GM12865 (cell line): Measurements from ENCODE around the gene SEBOX.

Source experiments
- DNase-seq: peaks from one replicate; pipeline ENCODE4 v3.0.0; 2010; ENCODE audit warnings: low read depth
- H3K4me3 ChIP-seq: 2 replicates; pipeline ENCODE4 v1.5.1; 2011; ENCODE audit warnings: mild to moderate bottlenecking, low read depth, low read length, control low read depth
- CTCF ChIP-seq: IDR thresholded peaks from 2 replicates; pipeline ENCODE4 v1.5.1; 2011; ENCODE audit warnings: low read length, control low read depth, low read depth, inconsistent platforms; ENCODE audit not compliant: insufficient read depth; ENCODE audit errors: missing control alignments

SEBOX gene

GRCh38 chr17:28398280-28398981 lies 33.4 kb upstream of the SEBOX start:
- TF ChIP-seq CTCF, result no peak
- no peak for DNase-seq
- no peak overlapping the region for H3K4me3 ChIP-seq

GRCh38 chr17:28397687-28398279 lies 32.8 kb upstream of the SEBOX start:
- TF ChIP-seq CTCF, result no peak
- no peak overlapping the region for H3K4me3 ChIP-seq
- no peak for DNase-seq

- no peak for DNase-seq
- TF ChIP-seq CTCF, result no peak
- no peak overlapping the region for H3K4me3 ChIP-seq
Measured at GRCh38 chr17:28397275-28397674, 32.3 kb upstream of the SEBOX start.

- no peak overlapping the region for H3K4me3 ChIP-seq
- DNase-seq, result no peak
- no peak for TF ChIP-seq CTCF
Measured at GRCh38 chr17:28396635-28397239, 31.7 kb upstream of the SEBOX start.

- H3K4me3 ChIP-seq, result no peak overlapping the region
- no peak for DNase-seq
- no peak for TF ChIP-seq CTCF
Measured at GRCh38 chr17:28395968-28396367, 31.0 kb upstream of the SEBOX start.

GRCh38 chr17:28395426-28395825 lies 30.4 kb upstream of the SEBOX start:
- TF ChIP-seq CTCF, result no peak
- H3K4me3 ChIP-seq, result no peak overlapping the region
- no peak for DNase-seq
